Prostate gland (tissue), 2 donors: ENCODE measurements around the gene WNT5A. TPM values are rescaled to one million over a fixed set of nuclear protein-coding genes. Genes with fewer than 3 reads are reported as not detected.
A peak's percentile ranks its signal among the peaks of the same experiment; 100 is the strongest.

ENCODE experiments used
- DNase-seq: peaks from one replicate; pipeline ENCODE4 v3.0.0-alpha.2; 2019; ENCODE audit warnings: low spot score
- H3K27ac ChIP-seq, 2 donors: fragments of 200-600 bp; sonication (generic); 2 replicates each; pipeline ENCODE4 v1.5.1; 2017 to 2019
- H3K27me3 ChIP-seq: fragments of 200-600 bp; sonication (generic); replicated peaks from 2 replicates; pipeline ENCODE4 v1.5.1; 2019; ENCODE audit not compliant: insufficient read depth
- H3K36me3 ChIP-seq, 2 donors: fragments of 200-600 bp; sonication (generic); 1 replicate in 1 of 2; 2 replicates in 1 of 2; pipeline versions ENCODE4 v1.5.1 to v1.8.1; 2017 to 2019
- H3K4me1 ChIP-seq: fragments of 200-600 bp; sonication (generic); replicated peaks from 2 replicates; pipeline ENCODE4 v1.5.1; 2019
- H3K4me3 ChIP-seq, 2 donors: fragments of 200-600 bp; sonication (generic); 2 replicates each; pipeline ENCODE4 v1.5.1; 2017 to 2019
- H3K9me3 ChIP-seq: fragments of 200-600 bp; sonication (generic); 2 replicates; pipeline ENCODE4 v1.5.1; 2017
- CTCF ChIP-seq, 4 experiments: fragments of 200-600 bp in 2 of 4; fragments of 450-650 bp in 2 of 4; sonication (generic) in 2 of 4; IDR thresholded peaks; 1 replicate in 3 of 4; 2 replicates in 1 of 4; pipeline ENCODE4 v1.5.1; 2016 to 2019; ENCODE audit warnings: antibody characterized with exemption in 4 of 4, mild to moderate bottlenecking in 2 of 4, moderate library complexity in 2 of 4
- POLR2A ChIP-seq: fragments of 450-650 bp; IDR thresholded peaks from one replicate; pipeline ENCODE4 v1.6.1; 2016; ENCODE audit warnings: antibody characterized with exemption, mild to moderate bottlenecking
- POLR2AphosphoS5 ChIP-seq: sonication (generic); formaldehyde crosslinking; IDR thresholded peaks from one replicate; pipeline ENCODE4 v1.6.1; 2017; ENCODE audit warnings: antibody characterized with exemption
- WGBS: methylation state at CpG from one replicate; pipeline ENCODE4 v1.1.5; 2018; 5-methylcytosine and 5-hydroxymethylcytosine counted together
- intact Hi-C: fragments of 100-400 bp; cut with DNase I; formaldehyde crosslinking; loops from one replicate; pipeline ENCODE4 v1.14.2; 2022
- total RNA-seq, 2 donors: library from RNA; depleted of rRNA; stranded (reverse); fragments of >200 nt; gene quantifications; one replicate each; pipeline ENCODE4 v1.1.0, GENCODE V29; 2016

Gene WNT5A
- total RNA-seq, 2 donors from 2014 or later = 9.5 to 14.3 TPM

DNA sequence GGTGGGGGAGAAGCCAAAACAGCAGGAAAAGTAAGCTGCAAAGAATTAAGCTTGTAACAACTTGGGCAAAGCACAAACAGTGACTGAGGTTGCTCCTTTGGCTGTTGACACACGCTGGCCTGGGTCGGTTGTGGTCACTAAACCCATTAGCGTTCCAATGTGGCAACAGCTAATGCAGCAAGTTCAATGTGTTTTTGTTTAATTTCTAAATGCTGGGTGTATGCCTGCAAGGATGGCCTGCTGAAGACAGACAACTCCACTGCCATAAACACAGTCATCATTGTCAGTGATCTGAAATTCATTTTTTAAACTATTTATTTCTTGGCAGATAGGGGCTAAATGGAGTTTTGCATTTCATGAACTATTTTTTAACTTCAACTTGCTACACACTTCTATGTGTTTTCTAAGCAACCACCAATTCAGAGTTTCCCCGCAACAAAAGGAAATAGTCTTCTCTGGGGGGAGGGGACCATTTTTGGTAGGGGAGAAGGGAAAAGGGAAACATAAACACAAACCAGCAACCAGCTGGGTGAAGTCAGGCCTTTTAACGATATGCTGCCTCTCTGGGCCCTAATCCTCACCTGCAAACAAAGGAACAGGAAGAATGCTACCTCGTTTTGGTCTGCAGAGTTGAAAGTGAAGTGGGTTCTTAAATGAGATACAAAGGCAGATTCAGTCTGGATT, 34.8 kb upstream of the WNT5A start:
- no peaks in the 10 kb centered on the region for H3K27me3 ChIP-seq
- DNase-seq = no peak
- no peaks in the 10 kb centered on the region for H3K4me1 ChIP-seq
- H3K4me3 ChIP-seq = no peak overlapping the region
- H3K36me3 ChIP-seq = no peaks in the 10 kb centered on the region
- WGBS = 75% methylated on average over 6 of the region's 6 CpGs
- intact Hi-C loops = no loop called here
- no peak overlapping the region for H3K27ac ChIP-seq
- H3K9me3 ChIP-seq = no peaks in the 10 kb centered on the region
- no peak for TF ChIP-seq POLR2AphosphoS5

GRCh38 chr3:55521064-55521737, 34.1 kb upstream of the WNT5A start:
- H3K36me3 ChIP-seq = no peaks in the 10 kb centered on the region
- no peaks in the 10 kb centered on the region for H3K27me3 ChIP-seq
- H3K9me3 ChIP-seq = no peaks in the 10 kb centered on the region
- H3K27ac ChIP-seq = no peak overlapping the region
- intact Hi-C loops = no loop called here
- H3K4me3 ChIP-seq = no peak overlapping the region
- DNase-seq = no peak
- WGBS = 80% methylated on average over 9 of the region's 9 CpGs
- no peak for TF ChIP-seq POLR2AphosphoS5
- no peak for TF ChIP-seq POLR2A
- TF ChIP-seq CTCF (IDR thresholded peaks at IDR 0.05) = no peak
- no peaks in the 10 kb centered on the region for H3K4me1 ChIP-seq

DNA sequence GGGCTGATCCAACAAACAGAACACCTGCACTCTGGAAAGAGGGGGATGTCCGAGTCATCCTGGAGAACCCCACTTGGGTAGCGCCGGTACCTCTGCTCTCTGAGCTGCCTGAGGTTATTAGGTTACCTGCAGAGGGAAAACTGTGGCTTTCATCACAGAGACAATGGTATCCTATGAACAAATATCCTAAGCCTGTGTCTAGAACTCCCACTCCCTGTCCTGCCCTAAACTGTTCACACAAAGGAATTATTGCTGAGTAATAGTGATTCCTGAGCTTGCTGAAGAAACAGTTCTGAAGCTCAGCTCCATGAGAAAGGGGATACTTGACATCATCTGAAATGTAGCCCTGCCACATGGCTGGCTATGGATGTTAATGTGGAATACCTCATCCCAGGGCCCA, 31.9 kb upstream of the WNT5A start:
- no peak for TF ChIP-seq POLR2A
- no peak for TF ChIP-seq POLR2AphosphoS5
- H3K9me3 ChIP-seq = no peaks in the 10 kb centered on the region
- no peak overlapping the region for H3K4me3 ChIP-seq
- no peaks in the 10 kb centered on the region for H3K27me3 ChIP-seq
- DNase-seq = no peak
- H3K4me1 ChIP-seq = no peaks in the 10 kb centered on the region
- intact Hi-C loops = no loop called here
- no peak overlapping the region for H3K27ac ChIP-seq
- no peaks in the 10 kb centered on the region for H3K36me3 ChIP-seq
- WGBS = 63% methylated on average over 3 of the region's 3 CpGs

- H3K36me3 ChIP-seq = no peaks in the 10 kb centered on the region
- no peaks in the 10 kb centered on the region for H3K27me3 ChIP-seq
- H3K4me3 ChIP-seq = no peak overlapping the region
- H3K27ac ChIP-seq = no peak overlapping the region
- H3K4me1 ChIP-seq = no peaks in the 10 kb centered on the region
- intact Hi-C loops = no loop called here
- 48% methylated on average over 6 of the region's 6 CpGs for WGBS
- no peaks in the 10 kb centered on the region for H3K9me3 ChIP-seq
- TF ChIP-seq CTCF (IDR thresholded peaks at IDR 0.05) (peak in 1 of 4 experiments; percentile 7), POLR2A (no peak), POLR2AphosphoS5 (no peak)
- no peak for DNase-seq
These were observed 31.3 kb upstream of the WNT5A start for GRCh38 chr3:55518451-55518850.

DNA sequence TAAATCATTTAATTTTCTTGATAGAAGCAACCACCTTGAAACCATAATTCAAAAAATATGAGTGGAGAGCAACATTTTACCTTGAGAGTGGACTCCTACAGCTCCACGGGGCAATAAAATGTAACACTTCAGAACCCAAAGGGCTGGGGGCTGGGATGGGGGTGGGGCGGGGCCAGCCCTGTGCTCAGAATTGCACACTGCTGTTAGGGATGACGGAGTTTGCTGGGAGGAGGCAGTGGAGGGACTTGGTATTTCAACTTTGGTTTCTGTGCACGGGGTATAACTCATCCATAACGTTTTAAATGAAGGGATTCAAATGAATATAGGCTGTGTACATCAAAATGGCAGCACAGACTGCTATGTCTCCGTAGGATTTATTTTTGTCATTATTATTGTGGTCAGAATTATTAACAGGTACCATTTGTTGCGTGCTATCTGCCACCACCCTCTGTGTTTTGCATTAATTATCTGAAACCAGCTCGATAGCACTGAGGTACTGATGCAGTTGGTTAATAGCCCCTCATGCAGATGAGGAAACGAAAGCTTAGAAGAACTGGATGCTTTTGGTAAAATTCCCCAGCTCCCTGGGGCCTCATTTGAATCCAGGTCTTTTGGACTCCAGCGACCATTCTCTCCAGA, 29.4 kb upstream of the WNT5A start:
- intact Hi-C loops = no loop called here

More for the DNA sequence above, 29.4 kb upstream of the WNT5A start:
- WGBS = 85% methylated on average over 10 of the region's 10 CpGs
- Histone ChIP-seq H3K4me1 (no peaks in the 10 kb centered on the region), H3K4me3 (no peak overlapping the region), H3K36me3 (no peaks in the 10 kb centered on the region), H3K27me3 (no peaks in the 10 kb centered on the region), H3K27ac (no peak overlapping the region), H3K9me3 (no peaks in the 10 kb centered on the region)
- TF ChIP-seq POLR2A (no peak), POLR2AphosphoS5 (no peak), CTCF (IDR thresholded peaks at IDR 0.05) (no peak)
- DNase-seq = no peak
